GM10266 (cell line): ENCODE results near the gene PKP1.

ENCODE experiments used
- DNase-seq: peaks from one replicate; pipeline ENCODE4 v3.0.0; 2012; ENCODE audit errors: extremely low spot score
- TF ChIP-seq, protein P1 (sequence below): IDR thresholded peaks from 2 replicates; pipeline ENCODE4 v1.5.1; 2012; ENCODE audit warnings: mild to moderate bottlenecking, low read depth; ENCODE audit not compliant: control insufficient read depth, insufficient read depth; ENCODE audit errors: missing control alignments

The PKP1 gene

DNA sequence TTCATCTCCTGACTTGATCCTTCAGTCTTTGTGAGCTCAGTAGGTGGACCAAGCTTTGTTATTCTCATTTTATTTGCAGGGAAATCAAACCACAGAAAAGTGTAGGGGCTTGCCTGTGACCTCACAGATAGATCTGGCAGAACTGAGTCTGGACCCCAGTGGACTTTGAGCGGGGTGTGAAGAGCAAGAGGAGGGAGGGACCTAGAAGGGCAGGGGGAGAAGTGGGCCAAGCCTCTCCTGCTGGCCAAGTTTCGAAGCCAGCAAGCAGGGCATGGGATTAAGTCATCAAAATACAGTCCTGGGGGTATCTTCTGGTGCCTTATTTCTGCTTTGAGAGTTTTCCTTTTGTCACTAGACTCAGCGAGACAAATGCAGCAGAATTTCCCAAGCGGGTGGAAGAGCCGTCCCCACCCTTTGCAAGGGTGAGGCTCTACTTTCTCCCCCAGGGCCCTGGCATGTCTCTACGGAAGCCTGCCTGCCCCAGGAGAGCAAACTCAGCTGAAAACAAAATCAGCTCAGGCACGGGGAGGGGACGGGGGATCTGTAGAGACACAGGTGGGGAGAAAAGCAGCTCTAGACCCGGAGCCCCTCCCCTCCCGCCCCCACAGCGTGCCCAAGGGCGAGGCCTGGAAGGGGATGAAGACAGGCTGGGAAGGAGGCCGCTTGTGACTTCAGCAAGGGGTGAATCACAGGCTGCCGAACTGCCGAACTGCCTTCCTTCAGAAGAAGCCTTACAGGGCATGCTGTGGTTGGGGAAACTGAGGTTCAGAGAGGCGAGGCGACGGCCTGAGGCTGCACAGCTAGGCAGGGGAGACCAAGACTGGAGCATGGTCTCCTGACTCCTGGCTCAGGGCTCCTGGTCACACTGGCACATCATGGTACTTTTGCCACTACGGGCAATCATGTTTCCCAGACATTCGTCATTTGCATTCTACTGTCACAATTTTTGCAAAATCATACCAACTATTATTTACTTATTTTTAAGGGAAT is 19.2 kb downstream of the PKP1 start:
- no peak for DNase-seq
- TF ChIP-seq, protein P1, sequence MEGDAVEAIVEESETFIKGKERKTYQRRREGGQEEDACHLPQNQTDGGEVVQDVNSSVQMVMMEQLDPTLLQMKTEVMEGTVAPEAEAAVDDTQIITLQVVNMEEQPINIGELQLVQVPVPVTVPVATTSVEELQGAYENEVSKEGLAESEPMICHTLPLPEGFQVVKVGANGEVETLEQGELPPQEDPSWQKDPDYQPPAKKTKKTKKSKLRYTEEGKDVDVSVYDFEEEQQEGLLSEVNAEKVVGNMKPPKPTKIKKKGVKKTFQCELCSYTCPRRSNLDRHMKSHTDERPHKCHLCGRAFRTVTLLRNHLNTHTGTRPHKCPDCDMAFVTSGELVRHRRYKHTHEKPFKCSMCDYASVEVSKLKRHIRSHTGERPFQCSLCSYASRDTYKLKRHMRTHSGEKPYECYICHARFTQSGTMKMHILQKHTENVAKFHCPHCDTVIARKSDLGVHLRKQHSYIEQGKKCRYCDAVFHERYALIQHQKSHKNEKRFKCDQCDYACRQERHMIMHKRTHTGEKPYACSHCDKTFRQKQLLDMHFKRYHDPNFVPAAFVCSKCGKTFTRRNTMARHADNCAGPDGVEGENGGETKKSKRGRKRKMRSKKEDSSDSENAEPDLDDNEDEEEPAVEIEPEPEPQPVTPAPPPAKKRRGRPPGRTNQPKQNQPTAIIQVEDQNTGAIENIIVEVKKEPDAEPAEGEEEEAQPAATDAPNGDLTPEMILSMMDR: no peak

DNA sequence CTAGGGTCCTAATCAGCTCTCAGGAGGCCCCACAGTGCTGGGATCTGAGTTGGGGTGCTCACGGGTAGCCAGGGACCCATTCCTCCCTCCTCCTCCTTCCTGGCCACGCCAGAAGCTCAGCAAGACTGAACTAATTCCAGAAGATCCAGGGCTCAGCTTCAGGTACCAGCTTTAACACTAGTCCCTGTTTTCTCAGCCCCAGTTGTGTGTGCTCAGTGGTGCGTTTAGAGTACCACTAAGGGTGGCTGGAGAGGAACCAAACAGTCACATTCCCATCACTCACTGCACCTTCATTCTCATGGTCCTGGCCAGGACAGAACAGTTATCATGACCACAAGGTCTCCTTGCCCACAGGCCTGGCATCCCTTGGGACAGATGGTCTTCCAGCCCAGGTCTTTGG is 20.8 kb downstream of the PKP1 start:
- TF ChIP-seq, protein P1: no peak
- DNase-seq: no peak

DNA sequence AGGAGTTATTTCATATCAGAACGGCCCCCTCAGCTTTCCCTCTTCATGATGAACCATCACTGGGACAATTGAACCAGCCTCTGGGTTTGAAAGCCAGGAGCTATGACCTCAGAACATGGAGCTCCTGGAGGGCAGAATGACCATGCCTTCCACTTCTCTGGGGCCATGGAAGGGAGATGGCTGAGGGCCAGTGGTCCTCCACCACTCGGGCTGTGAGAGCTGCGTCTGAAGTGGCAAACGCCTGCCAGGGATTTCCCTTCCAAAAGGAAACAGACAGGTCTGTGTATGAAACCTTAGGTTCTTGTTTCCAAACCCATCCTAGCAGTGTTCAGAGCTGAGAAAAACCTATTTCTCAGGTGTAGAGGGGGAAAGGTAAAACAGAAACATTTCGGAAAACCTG is 22.5 kb downstream of the PKP1 start:
- DNase-seq: no peak
- TF ChIP-seq, protein P1: no peak

DNA sequence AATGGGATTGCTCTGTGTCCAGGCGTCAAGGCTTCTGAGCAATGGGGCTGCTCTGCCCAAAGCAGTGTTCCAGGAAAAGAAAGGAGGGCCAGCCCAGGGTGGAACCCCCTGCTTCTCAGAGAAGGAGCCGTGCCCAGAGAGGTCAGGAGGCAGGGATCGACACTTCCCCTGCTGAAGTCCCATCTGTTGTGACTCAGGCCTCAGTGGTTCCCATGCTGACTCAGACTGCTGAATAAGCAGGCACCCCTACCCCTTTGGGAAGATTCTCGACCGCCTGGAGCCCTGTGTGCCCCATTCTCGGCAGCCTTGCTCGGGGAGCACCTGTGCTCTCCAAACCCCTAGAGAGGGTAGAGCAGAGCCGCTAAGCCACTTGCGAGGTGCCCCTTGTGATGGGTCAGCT is 23.9 kb downstream of the PKP1 start:
- TF ChIP-seq, protein P1: no peak
- no peak for DNase-seq

DNA sequence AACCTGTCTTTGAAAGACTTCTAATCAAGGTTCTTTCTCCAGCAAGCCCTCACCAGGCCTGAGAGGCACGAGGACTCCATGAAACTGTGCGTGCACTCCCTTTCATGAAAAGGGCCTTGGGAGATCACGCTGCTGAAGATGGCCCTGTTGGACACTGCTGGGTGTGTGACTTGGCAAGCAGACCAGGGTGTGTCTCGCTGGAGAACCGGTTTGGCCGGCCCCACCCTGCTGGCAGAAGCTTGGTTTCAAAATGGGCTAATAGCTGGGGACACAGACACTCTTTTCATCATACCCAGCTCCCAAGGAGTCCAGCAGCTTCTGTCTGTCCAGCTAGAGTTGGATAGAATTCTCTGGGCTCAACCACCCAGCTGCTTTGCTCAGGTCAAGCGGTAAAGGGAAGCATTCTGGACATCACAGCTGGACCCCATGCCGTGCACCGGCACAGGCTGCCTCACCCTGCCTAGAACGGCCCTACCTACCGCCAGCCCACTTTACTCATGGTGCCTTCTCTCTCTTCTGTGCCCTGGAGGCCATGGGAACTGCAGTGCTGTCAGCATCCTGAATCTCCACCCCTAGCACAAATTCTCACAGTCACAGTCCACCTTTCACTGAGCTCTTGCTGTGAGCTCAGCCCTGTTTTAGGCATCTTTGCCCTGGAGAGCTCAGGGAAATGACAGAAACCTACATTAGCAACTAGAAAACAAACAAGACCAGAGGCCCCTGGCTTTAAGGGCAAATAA is 24.6 kb downstream of the PKP1 start:
- no peak for DNase-seq
- TF ChIP-seq, protein P1: no peak

DNA sequence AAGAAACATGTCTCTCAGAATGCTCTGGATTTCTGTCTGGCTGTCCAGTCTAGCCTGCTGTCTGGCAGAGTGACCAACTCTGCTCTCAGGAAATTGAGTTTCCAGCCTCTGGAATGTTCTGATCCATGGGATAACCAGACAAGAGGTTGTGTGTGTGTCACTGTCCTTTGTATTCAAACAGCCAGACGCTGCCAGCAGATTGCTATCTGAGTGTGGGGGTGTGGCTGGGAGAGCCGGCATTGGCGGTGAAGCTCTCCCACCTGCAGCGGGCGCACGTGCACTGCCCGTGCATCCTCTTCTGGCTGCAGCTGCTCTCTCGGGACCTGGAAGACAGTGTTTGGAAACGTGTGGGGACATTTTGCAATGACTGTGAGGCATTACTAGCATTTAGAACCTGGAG is 26.1 kb downstream of the PKP1 start:
- DNase-seq: no peak
- TF ChIP-seq, protein P1: no peak

DNA sequence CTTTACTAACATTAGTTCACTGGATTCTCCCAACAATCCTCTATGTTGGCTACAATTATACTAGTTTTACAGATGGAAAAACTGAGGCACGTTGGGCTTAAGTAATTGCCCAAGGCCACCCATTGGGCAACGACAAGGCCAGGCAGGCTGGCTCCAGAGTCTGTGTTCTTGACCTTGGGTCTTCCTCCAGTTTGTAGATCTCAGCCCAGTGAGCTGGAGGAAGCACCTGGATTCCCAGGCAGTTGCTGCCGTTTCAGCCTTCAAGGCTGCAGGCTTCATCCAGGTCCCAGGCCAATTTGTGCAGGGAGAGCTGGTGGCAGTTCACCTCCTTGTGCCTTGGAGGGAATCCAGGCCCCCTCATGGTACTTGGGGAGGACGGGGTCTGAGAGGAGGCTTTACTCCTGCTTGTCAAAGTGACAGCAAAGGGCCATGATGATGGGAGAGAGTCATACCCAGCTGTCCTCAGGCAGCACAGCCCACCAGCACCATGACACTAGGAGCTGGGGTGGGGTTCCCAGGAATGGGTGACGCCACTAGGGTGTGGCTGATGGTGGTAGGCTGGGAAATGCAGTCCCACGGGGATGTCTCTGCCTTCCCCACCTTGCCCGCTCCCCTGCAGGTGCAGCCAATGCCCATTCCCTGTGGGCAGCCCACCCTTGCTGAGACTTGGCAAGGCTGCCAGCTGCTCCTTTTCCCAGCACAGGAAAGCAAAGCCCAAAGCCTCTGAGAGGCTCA is 27.1 kb downstream of the PKP1 start:
- TF ChIP-seq, protein P1: no peak
- DNase-seq: no peak
